Uterine smooth muscle cell (primary cell): ENCODE measurements around the gene ISOC1. TPM values are rescaled to one million over a fixed set of nuclear protein-coding genes. Genes with fewer than 3 reads are reported as not detected.

Experiments used
- total RNA-seq: library from RNA; depleted of rRNA; stranded (reverse); fragments of >200 nt; gene quantifications from 2 replicates; pipeline ENCODE4 v1.2.3, GENCODE V29; 2014

The ISOC1 gene
- 31.2 and 52.2 TPM in 2 replicates for total RNA-seq

GRCh38 chr5:129094087-129094923, at the start of gene ISOC1:
TSS of gene ISOC1 (plus strand) at chr5:129094749. CDS start at chr5:129094767, 18 bp downstream.

Other genes with a start within 250 kb of the ISOC1 start
- 1.2 and 2.2 TPM in 2 replicates for gene SLC27A6, start 129.3 kb upstream of the ISOC1 start, total RNA-seq